Colonic mucosa (tissue), 4 donors: Measurements from ENCODE around the gene GFOD1. TPM values are rescaled to one million over a fixed set of nuclear protein-coding genes. Genes with fewer than 3 reads are reported as not detected.

Experiments
- DNase-seq: peaks from one replicate; pipeline ENCODE4 v3.0.0-alpha.2; 2020
- H3K27ac ChIP-seq: fragments of 200-600 bp; one replicate; pipeline ENCODE4 v1.8.0; 2021
- H3K27me3 ChIP-seq: fragments of 200-600 bp; one replicate; pipeline ENCODE4 v1.8.0; 2021
- H3K36me3 ChIP-seq: fragments of 200-600 bp; one replicate; pipeline ENCODE4 v1.8.0; 2021
- H3K4me1 ChIP-seq: fragments of 200-600 bp; one replicate; pipeline ENCODE4 v1.8.0; 2021; ENCODE audit warnings: mild to moderate bottlenecking
- H3K4me3 ChIP-seq: fragments of 200-600 bp; one replicate; pipeline ENCODE4 v1.8.0; 2021
- H3K9ac ChIP-seq, 2 donors: one replicate each; pipeline ENCODE4 v1.7.0; 2013; ENCODE audit warnings: control low read depth in 2 of 2, low read depth in 2 of 2, low read length in 2 of 2
- H3K9me3 ChIP-seq: fragments of 200-600 bp; one replicate; pipeline ENCODE4 v1.8.0; 2021
- CTCF ChIP-seq: fragments of 200-600 bp; IDR thresholded peaks from one replicate; pipeline ENCODE4 v1.8.0; 2022; ENCODE audit warnings: antibody characterized with exemption, mild to moderate bottlenecking
- intact Hi-C: fragments of 100-400 bp; cut with DNase I; formaldehyde crosslinking; loops from one replicate; pipeline ENCODE4 v1.14.1; 2022
- total RNA-seq, 2 donors: library from RNA; stranded (reverse); fragmentation: NEBNext Ultra II Directional in 1 of 2; extraction: Animal tissue kit (Norgen Biotek cat#: 25700) in 1 of 2; gene quantifications; one replicate each; pipeline ENCODE4 v1.2.1, GENCODE V29; 2021
- donor health status: healthy.
- donor health status: DM: no; HTN: no; CAD: no.
- donor health status: DM: no; HTN: no; CAD: no.

Gene GFOD1
- total RNA-seq, 2 donors from 2014 or later: 6.9 to 7.6 TPM

DNA sequence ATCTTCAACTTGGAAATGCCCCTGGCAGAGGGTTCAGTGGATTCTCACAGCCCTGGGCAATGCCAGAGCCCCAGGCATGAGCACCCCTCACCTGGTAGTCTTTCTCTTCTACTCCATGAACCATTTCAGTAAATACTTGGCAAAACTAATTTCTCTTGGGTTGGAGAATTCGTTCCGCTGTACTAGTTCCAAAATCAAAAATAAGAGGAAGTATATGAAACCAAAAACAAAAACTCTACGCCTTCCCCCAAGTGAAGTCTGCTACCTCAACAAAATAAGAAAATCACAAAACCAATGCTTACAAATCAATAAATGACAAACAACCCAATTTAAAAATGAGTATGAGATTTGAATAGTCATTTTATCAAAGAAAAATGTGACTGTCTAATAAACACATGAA lies 12.6 kb downstream of the GFOD1 start:
- H3K4me3 ChIP-seq: no peak overlapping the region
- no peaks in the 10 kb centered on the region for H3K36me3 ChIP-seq
- no peak overlapping the region for H3K9ac ChIP-seq
- TF ChIP-seq CTCF: no peak
- no peak for DNase-seq
- H3K4me1 ChIP-seq: no peaks in the 10 kb centered on the region
- H3K9me3 ChIP-seq: no peaks in the 10 kb centered on the region
- intact Hi-C loops: no loop called here
- H3K27me3 ChIP-seq: no peaks in the 10 kb centered on the region
- H3K27ac ChIP-seq: no peak overlapping the region

- Histone ChIP-seq H3K27ac (no peak overlapping the region), H3K9me3 (no peaks in the 10 kb centered on the region), H3K4me1 (no peaks in the 10 kb centered on the region), H3K9ac (no peak overlapping the region), H3K27me3 (no peaks in the 10 kb centered on the region), H3K4me3 (no peak overlapping the region), H3K36me3 (no peaks in the 10 kb centered on the region)
- intact Hi-C loops: no loop called here
- TF ChIP-seq CTCF: no peak
- no peak for DNase-seq
These were observed 13.0 kb downstream of the GFOD1 start for GRCh38 chr6:13474360-13474759.

GRCh38 chr6:13473768-13474165 lies 13.6 kb downstream of the GFOD1 start:
- no peak overlapping the region for H3K27ac ChIP-seq
- H3K4me3 ChIP-seq: no peak overlapping the region
- no peak overlapping the region for H3K9ac ChIP-seq
- H3K4me1 ChIP-seq: no peaks in the 10 kb centered on the region
- no peak for DNase-seq
- H3K9me3 ChIP-seq: no peaks in the 10 kb centered on the region
- no peaks in the 10 kb centered on the region for H3K36me3 ChIP-seq
- intact Hi-C loops: no loop called here
- no peak for TF ChIP-seq CTCF
- no peaks in the 10 kb centered on the region for H3K27me3 ChIP-seq

DNA sequence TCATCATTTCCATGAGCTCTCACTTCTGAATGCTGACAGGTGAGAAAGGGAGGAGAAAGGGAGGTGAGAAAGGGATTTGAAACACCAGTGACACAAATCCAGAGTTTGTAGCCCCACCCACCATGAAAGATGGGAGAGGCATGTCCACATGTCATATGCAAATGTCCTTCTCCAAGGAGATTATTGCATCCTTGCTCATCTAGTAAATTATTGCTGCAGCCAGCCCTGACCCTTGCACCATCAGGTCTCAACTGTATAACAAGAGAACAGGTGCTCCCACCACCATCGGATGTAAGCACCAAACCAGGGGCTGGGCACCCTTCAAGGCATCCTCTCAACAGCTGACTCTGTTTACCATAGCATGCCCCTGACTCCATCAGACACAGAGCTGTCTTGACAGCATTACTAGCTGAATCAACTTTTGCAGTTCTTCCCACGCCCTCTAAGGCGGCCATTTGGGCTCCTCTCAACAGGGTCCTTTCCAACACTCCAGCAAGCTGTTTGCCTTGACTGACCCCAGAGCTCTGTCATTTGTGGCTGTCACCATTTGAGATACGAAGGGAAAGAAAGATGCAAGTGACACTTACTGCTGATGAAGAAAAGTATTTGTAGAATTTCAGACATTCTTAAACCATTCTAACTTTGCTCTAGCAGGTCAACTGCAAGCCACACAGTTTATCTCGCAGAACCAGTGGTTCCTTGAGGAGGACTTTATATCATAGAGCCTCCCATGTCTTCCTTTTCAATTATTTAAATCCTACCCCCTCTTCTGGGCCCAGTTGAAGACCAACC lies 14.2 kb downstream of the GFOD1 start:
- TF ChIP-seq CTCF: no peak
- no peaks in the 10 kb centered on the region for H3K4me1 ChIP-seq

DNA sequence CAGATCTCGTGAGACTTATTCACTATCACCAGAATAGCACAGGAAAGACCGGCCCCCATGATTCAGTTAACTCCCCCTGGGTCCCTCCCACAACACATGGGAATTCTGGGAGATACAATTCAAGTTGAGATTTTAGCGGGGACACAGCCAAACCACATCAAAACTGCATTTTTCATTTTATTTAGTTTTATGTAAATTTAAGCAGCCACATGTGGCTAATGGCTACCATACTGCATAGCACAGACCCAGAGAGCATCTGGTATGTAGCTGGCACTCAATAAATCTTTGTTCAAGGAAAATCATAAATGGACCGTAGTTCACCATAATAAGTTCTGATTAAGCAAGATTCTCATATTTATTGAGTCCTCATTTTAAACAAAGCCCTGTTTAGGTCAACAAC lies 15.3 kb downstream of the GFOD1 start:
- DNase-seq: no peak
- H3K36me3 ChIP-seq: no peaks in the 10 kb centered on the region
- intact Hi-C loops: no loop called here
- no peaks in the 10 kb centered on the region for H3K4me1 ChIP-seq
- H3K9me3 ChIP-seq: no peaks in the 10 kb centered on the region
- TF ChIP-seq CTCF: no peak
- no peak overlapping the region for H3K9ac ChIP-seq
- H3K4me3 ChIP-seq: no peak overlapping the region
- H3K27me3 ChIP-seq: no peaks in the 10 kb centered on the region
- H3K27ac ChIP-seq: no peak overlapping the region

More for the DNA sequence above, 14.2 kb downstream of the GFOD1 start:
- Histone ChIP-seq H3K36me3 (no peaks in the 10 kb centered on the region), H3K9me3 (no peaks in the 10 kb centered on the region), H3K9ac (no peak overlapping the region), H3K4me3 (no peak overlapping the region), H3K27ac (no peak overlapping the region), H3K27me3 (no peaks in the 10 kb centered on the region)
- DNase-seq: no peak
- intact Hi-C loops: no loop called here
